ENCODE results near the gene FASTKD1.

GRCh38 chr2:169485650-169486138 is 88.0 kb downstream of the FASTKD1 start:
- no peak for TF ChIP-seq CTCF (IDR thresholded peaks at IDR 0.05)
- no peak for TF ChIP-seq EP300 (IDR thresholded peaks at IDR 0.05)
- no peak for TF ChIP-seq POLR2A (IDR thresholded peaks at IDR 0.05)
- TF ChIP-seq POLR2AphosphoS5 (IDR thresholded peaks at IDR 0.05) = no peak
